AG08395 (cell line): ENCODE results near the gene GABRG3.
A peak's percentile ranks its signal among the peaks of the same experiment; 100 is the strongest.

ENCODE experiments used
- DNase-seq: peaks from one replicate; pipeline ENCODE4 v3.0.0; 2012; ENCODE audit warnings: mixed read lengths, low spot score

The GABRG3 gene

DNA sequence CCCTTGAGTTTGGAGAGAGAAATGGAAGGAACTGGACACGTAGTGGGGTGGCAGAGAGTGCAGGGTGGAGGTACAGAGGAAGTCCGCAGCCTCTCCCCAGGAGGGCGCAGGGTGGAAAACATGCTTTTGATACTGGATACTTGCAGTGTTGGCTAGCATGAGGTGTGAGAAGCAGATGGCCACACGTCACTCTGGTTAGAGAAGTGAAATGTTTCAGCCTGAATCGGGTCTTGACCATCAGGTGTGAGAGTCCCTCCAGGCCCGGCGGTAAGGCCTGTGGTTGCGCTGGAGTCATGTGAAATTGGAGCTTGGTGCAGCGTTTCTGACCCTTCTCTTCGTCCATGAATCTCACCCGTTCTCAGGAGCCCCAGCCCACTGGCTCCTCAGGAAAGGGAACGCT lies 93.1 kb downstream of the GABRG3 start:
- DNase-seq, result no peak

DNA sequence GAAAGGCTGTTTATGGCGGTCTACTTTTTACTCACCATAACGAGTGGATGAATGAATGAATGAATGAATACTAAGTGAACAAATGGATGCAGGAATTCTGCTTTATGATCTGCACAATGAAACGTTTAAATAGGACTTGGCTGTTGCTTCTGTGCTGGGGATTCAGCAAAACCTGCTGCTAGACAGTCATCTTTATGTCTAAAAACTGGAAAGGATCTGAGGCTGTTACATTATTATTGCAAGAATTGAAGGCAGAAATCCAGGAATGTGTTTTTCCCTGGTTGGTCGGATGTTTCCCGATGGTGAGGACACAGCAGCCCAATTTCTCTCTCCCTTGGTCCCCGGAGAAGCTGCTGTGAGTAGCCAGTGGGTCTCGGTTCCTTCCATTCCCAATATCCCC lies 94.2 kb downstream of the GABRG3 start:
- DNase-seq, result no peak

DNA sequence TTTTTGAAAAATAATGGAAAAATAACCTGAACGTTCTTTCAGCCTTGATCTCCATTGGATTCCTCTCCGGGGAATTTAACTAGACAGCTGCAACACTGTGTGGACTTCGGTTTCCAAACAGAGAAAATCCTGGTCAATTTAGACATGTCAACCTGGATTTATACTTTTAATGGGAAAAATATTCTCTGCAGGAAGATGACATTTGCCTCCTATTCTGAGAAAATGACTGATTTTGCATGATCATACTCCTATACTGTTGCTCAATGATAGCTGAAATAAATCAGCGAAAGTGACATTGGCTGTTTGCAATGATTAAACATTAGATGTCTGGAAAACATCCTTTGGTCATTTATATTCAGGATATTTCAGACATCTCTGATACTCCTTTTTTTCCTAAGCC lies 94.8 kb downstream of the GABRG3 start:
- DNase-seq, result no peak

DNA sequence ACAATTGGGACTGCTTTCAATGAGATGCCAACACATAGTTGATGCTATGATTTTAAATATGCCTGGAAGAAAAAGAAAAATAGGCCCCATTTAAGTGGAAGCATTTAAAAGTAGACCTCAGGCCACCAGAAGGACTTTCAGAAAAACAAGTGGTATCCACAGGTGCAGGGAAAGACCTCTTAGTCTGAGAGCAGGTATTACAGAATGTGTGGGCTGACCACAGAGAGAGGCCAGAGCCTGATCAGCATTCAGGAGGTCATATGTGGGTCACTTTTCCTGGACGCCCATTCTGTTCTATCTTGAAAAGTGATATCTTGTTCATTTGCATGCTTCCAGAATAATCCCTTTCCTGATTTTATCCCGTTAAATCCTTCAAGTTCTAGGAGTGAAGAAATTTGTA lies 95.5 kb downstream of the GABRG3 start:
- DNase-seq, result no peak

DNA sequence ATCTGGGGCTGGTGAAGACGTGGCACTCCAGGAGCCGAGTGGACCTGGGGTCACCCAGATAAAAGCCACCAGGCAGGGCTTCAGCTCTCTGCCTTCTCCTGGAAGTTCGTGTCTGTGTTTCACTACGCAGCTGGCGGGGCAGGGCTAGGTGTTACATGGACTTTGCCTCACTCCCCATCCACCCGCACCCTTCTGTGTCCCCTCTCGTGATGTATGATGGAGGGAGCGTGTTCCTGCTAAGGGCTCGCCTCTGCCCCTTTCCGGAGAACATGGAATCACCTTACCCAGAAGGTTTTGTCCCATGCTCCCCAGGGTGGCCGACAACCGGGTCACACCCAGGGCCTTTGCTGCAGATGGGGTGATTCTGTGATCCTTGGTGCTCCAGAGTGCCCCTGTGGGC lies 96.2 kb downstream of the GABRG3 start:
- DNase-seq, result no peak

DNA sequence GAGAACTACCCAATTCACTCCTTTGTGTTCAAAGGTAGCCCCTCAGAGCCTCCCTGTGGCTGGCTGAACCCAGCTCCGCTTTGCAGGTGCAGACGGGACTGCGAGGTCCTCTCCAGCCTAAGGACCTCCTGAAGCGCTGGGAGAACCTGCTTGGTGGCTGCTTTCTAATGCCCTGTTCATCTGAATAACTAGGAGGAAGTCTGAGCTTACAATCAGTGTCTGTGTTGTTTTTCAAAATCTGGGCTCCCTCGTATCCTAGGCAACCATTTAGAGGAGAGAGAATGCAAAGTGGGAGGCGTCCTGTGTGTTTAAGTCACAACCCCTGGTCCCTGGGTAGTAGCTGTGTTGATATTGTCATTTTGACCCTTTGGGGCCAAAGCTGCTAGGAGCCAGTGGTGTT lies 99.9 kb downstream of the GABRG3 start:
- no peak for DNase-seq

DNA sequence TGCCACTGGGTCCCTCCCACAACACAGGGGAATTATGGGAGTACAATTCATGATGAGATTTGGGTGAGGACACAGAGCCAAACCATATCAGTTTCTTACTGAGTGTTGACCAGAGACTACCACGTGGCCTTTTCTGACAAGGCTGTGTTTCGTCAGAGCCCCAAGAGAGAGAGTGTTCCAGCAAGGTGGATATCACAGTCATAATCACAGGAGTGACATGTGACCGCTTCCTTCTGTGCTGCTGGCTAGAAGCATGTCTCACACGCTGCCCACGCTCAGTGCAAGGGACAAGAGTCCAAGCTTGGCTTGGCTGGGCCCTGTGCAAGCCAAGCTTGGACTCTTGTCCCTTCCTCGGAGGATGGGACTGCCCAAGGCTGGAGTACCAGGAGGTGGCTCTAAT lies 103.2 kb downstream of the GABRG3 start:
- no peak for DNase-seq

DNA sequence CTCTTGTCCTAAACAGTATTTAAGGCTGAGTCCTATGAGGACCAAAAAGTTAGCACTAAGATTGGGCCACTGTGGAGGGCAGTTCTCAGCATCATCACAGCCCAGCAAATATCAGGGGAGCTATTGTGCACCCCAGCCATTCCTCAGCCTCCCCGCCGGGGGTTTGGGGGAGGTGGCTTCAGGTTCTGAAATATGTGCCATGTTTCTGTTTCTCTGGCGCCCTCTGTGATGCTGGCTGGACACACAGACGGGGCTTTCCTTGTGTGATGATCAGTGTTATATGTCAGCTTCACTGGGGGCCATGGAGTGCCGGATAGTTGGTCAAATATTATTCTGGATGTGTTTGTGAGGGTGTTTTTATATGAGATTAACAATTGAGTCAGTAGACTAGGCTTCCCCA lies 106.8 kb downstream of the GABRG3 start:
- DNase-seq, result no peak

DNA sequence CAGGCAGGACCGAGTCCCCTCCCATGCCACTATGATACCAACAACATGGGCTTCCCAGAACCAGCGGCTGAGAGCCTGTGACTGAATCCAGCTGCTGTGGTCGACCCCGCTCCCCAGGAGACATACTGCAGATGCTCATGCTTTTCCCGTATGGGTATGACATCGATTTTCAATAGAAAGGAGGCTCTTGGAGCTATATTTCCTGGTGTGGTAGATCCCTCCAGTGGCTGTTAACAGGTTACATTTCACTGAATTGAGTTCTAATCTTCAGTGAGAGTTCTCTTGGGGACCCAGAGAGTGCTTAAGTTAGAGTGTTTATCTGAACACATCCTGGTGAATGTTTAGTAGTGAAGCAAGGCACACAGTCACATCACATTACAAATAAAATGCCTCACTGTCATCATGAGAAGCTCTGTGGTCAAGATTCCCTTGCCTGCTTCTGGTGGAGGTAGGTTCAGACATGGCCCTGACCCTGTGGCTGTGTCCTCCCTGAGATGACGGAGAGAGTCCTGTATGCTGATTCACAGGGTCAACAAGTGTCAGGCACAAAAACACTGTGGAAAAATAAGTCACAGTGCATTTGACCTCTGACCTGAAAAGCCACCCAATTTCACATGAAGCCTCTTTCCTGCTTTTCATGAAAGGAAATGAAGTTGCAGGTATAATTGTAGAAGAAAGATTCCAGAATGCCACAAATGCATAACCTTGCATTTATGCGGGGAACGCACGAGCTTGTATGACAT lies 110.9 kb downstream of the GABRG3 start:
- DNase-seq, result no peak

DNA sequence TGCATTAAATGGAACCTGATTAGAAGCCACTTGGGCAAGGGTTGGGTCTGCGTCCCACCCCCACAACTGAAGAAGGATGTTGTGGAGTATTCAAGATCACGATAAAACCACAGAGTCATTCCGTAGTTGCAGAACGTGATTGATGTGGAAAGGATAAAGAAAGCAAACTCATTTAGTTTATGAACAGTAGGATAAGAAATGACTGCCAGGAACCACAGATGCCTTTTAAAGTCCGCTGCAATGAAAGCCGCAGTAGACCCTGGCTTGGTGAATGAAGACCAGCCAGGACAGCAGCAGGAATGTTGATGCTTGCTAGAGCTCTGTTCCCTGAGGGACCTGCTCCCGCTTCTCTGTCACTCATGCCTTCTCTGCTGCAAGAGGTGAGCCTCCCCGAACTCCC lies 111.5 kb downstream of the GABRG3 start:
- DNase-seq, result peak; percentile 7

DNA sequence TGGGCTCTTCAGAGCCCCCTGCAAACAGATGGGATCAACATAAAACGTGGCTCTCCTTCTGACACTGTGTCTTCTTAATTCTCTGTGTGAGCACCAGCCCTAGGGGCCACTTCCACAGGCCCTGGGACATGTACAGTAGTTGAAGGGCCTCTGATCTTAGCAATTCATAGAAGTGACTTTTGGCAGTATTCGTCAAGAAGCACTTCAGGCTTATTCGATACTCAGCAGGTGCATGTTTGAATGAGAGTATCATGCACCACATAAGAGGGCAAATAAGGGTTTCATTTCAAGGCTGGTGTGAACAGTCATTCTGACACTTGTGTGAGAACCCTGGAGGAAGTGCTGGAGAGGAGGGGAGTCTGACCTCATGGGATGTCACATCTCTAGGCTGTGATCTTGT lies 113.9 kb downstream of the GABRG3 start:
- no peak for DNase-seq

DNA sequence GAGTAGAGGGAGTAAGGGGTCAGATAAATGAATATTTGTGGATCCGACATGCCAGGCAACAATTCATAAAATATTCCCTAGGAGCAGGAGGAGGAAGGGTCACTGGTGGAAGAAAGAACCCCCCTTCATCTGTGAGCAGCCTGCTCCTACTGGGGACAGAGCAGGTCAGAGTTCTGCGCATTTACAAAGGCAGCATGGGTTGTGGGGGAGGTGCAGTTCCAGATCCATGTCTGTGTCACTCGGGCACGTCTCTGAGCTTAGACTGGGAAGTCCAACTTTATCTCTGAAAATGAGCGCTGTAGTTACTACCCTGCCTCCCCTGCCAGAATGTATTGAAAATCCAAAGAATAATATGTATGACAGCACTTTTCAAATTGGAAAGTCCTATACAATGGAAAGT lies 115.2 kb downstream of the GABRG3 start:
- no peak for DNase-seq

DNA sequence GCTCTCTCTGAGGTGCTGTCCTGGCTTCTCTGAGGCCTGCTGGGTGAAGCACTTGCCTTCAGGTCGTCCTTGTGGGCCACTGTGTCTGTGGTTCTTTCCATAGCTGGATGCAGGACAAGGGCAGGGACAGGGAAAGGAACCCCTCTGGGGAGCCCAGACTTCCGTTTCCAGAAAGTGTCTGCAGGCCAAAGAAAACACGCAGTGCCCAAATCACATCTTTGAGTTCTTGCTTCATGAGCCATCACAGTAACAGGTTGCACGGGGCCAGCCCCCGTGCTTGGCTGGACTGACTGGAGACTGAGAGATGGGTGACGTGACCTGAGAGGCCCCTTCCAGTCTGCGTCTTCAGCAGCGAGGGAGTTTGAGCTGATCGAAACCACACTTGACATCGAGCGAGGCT lies 115.8 kb downstream of the GABRG3 start:
- DNase-seq, result no peak

DNA sequence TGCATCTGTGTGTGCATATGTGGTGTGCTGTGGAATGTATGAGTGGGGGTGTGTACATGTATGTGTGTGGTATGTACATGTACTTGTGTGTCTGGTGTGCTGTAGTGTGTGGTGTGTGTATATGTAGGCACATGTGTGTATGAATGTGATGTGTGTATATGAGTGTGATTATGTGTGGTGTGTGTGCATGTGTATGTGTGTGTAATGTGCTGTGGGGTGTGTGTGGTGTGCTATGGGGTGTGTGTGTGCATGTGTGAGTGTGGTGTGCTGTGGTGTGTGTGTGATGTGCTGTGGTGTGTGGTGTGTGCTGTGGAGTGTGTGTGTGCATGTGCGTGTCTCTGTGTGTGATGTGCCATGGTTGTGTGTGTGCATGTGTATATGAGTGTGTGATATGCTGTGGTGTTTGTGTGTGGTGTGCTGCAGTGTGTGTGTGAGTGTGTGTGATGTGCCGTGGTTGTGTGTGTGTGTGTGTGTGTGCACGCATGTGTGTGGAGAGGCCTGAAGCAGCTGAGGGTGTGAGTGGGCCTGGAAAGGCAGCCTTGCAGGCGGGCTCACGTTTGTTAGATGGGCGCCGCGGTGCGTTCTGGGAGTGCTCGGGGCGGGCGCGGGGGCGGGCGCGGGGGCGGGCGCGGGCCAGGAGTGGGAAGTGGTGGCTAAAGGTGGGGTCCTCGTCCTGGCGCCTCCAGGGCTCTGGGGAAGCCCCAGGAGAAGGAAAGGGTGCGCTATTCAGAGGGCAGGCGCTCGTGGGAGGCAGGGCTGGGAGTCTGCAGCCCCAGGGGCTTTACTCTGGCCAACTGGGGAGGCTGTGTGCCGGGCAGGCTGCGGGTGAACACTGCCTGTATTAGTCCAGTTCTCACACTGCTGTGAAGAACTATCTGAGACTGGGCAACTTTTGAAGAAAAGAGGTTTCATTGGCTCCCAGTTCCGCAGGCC lies 116.9 kb downstream of the GABRG3 start:
- no peak for DNase-seq

DNA sequence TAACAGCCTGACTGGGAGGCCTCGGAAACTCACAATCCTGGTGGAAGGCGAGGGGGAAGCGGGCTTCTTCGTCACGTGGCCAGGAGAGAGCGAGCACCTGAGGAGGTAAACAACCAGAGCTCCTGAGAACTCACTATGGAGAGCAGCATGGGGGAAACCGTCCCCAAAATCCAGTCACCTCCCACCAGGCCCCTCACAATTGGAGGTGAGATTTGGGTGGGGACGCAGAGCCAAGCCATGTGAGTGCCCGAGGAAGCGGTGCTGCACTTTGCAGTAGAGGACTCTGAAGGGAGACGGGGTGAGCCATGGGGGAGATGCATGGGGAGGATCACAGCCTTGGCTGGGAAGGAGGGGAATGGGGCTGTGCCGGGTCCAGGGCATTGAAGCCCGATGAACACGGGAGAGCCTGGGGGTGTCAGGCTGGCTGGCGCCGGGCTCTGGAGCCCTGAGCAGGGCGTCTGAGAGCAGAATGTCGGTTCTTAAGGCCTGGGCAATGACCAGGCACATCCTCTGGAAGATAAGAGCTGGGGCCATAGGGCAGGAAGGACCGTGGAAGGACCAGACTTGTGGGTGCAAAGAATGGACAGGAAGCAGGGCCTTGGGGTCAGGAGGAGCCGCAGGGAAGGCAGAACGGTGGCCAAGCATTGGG lies 117.7 kb downstream of the GABRG3 start:
- no peak for DNase-seq

DNA sequence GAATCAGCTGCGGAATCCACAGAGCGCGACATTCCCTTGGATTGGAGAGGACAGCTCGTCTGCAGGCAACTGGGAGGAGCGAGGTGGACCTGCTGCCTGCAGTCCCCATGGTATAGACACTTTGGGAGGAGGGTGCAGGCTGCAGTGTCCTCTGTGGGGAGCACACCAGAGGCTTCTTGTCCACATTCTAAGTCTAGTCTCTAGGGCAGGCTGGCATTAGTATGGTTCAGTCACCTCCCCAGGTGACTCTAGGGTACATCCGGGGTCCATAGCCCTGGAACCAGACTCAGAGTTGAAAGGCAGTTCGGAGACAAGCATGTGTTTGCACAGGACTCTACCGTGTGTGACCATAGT lies 118.2 kb downstream of the GABRG3 start:
- no peak for DNase-seq

DNA sequence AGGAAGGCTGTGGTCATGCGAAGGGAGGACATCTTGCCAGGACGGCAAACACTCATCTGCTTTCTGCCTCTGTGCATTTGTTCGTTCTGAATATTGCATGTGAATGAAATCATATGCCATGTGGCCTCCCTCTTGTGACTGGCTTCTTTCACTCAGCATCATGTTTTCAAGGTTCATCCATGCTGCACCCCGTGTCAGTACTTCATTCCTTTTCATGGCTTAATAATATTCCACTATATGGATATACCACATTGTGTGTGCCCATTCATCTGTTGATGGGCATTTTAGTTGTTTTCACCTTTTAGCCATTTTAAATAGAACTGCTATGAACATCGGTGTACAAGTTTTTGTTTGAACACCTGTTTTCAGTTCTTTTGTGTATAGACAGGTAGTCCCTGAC lies 118.7 kb downstream of the GABRG3 start:
- no peak for DNase-seq

DNA sequence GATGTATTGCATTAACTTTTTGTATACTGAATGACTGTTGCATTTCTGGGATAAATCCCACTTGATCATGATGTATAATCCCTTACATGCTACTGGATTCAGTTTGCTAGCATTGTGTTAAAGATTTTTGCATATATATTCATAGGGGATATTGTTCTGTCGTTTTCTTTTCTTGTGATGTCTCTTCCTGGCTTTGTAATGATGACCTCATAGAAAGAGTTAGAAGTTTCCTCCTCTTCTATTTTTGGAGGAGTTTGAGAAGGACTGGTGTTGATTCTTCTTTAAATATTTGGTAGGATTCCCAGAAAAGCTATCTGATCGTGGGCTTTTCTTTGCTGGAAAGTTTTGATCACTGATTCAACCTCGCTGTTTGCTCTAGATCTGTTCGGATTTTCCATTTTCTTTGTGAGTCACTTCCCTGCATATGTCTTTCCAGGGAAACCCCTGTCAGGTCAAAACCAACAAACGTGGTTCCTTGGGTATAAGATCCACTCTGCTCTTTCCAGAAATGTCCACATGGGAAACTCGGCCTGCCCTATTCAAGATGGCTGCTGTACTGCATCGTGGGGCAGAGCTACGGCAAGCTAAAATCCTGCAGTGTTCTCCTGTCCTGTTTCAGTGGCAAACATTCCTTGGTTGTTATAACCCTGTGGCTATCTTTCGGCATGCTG lies 120.4 kb downstream of the GABRG3 start:
- DNase-seq, result peak; percentile 26

DNA sequence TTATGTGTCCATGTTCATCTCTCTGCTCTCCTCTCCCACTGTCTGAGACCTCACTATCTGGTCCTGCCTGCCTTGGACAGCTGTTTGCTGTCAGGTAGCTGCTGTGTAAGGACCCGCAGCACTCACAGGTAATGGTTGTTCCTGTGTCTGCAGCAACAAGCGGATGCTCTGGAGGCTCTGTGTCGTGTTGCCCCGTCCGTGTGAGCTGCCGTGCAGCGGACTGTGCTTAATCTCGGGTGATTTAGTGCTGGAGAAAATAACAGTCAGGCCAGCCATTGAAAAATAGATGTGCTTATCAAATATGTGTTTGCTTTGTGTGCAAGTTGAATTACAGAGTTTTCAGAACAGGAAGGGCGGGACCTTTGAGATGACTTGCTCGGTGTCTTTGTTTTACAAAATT lies 121.4 kb downstream of the GABRG3 start:
- no peak for DNase-seq

DNA sequence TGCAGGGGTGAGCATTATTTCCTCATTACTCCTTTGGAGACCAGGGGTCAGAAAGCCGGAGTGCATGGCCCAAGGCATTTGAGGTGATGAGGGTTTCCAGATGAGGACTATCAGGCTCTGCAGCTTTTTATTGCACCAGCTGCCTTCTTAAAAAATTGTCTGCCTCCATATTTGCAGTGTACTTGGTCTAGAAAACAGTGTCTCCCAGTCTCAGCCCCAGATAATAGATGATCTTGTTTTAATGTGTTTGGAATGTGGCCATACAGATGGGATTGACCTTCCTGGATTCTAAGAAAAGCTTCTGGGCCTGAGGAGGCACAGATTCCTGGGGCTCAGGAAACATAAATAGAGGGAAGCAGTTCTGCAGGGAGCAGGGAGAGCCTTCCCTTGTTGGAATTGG lies 123.3 kb downstream of the GABRG3 start:
- peak; percentile 13 for DNase-seq

DNA sequence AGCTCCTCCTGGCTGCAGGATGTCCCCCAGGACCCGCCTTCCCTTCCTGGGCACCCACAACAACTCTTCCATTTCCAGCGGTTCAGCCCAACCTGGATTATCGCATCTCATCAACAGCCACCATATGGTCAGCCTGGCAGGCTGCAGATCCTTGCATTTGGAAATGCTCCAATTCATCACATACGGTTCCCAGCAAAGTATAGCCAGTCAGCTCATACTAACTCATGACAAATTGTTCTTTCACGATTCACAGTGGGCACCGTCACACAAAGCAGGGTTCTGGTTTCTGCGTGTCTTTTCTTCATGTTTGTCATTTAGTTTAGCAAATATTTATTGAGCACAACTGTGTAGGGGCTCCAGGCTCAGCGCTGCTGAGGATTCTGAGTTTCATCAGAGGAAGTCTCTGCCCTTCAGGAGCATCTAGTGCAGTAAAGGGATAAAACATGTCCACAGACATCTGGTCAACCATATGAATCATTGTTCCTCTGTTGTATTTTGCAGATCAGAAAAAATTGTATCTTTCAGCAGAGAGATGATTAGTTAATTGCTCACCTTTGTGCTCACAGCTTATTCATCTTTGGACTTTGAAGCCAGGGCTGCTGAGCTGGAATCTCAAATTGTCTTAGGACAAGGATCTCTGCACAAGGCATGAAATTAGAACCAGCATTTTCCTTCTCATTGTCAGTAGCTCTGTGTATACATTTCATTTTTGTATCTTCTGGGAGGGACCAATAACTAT lies 125.1 kb downstream of the GABRG3 start:
- peak; percentile 50 for DNase-seq

DNA sequence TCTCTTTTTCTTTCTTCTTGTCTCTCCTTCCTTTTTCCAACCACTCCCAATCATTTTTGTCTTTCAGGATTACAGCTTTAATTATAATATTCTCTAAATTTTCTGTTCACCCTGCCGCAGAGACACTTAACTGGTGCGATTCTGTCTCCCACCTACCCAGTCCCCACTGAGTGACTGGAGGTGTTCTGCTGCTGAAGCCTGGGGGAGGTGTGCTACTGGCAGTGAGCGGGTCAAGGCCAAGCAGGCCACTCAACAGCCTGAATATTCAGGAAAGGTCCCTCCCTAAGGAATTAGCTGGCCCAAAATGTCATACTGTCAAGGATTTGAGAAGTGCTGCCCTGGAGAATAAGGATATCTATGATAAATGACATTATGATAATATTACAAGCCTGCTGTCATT lies 126.5 kb downstream of the GABRG3 start:
- DNase-seq, result no peak
